SU-DHL-6 (cell line): ENCODE results near the gene PSME2.

Source experiments
- CTCF ChIP-seq: fragments of 200-600 bp; sonication (generic); IDR thresholded peaks from one replicate; pipeline ENCODE4 v1.5.1; 2017; ENCODE audit warnings: antibody characterized with exemption, mild to moderate bottlenecking, low read length, moderate library complexity; ENCODE audit not compliant: insufficient read depth, poor library complexity, severe bottlenecking
- EZH2phosphoT487 ChIP-seq: fragments of 200-600 bp; sonication (generic), shearing (Covaris generic); conservative IDR thresholded peaks from 2 replicates; pipeline ENCODE4 v1.6.1; 2018; ENCODE audit warnings: mild to moderate bottlenecking, antibody characterized with exemption, low read length, moderate library complexity, mixed read lengths

- TF ChIP-seq CTCF (no peak), EZH2phosphoT487 (no peak)
Observed at GRCh38 chr14:24119691-24120090, 26.7 kb downstream of the PSME2 start.
